Parathyroid adenoma (tissue), 2 donors: ENCODE measurements around the gene LPGAT1.

Source experiments
- H2AFZ ChIP-seq: fragments of 300-600 bp; sonication (generic); one replicate; pipeline ENCODE4 v1.7.0; 2017; ENCODE audit warnings: antibody characterized with exemption, mild to moderate bottlenecking
- H3K27ac ChIP-seq: fragments of 300-600 bp; sonication (generic); one replicate; pipeline ENCODE4 v1.7.0; 2017
- H3K27me3 ChIP-seq: fragments of 300-600 bp; sonication (generic); one replicate; pipeline ENCODE4 v1.7.0; 2017; ENCODE audit warnings: low read length; ENCODE audit not compliant: control insufficient read depth, insufficient read depth
- H3K36me3 ChIP-seq: fragments of 300-600 bp; sonication (generic); one replicate; pipeline ENCODE4 v1.7.0; 2017; ENCODE audit warnings: low read length; ENCODE audit not compliant: control insufficient read depth, insufficient read depth
- H3K4me1 ChIP-seq: fragments of 300-600 bp; sonication (generic); one replicate; pipeline ENCODE4 v1.7.0; 2017; ENCODE audit warnings: control low read depth
- H3K4me2 ChIP-seq: fragments of 300-600 bp; sonication (generic); one replicate; pipeline ENCODE4 v1.7.0; 2017; ENCODE audit warnings: low read length
- H3K4me3 ChIP-seq: fragments of 300-600 bp; sonication (generic); one replicate; pipeline ENCODE4 v1.7.0; 2017; ENCODE audit warnings: low read depth, low read length
- H3K79me2 ChIP-seq: fragments of 300-600 bp; sonication (generic); one replicate; pipeline ENCODE4 v1.7.0; 2017; ENCODE audit warnings: control low read depth
- H3K9ac ChIP-seq: fragments of 300-600 bp; sonication (generic); one replicate; pipeline ENCODE4 v1.7.0; 2017; ENCODE audit warnings: mild to moderate bottlenecking
- H3K9me3 ChIP-seq: fragments of 300-600 bp; sonication (generic); one replicate; pipeline ENCODE4 v1.7.0; 2017; ENCODE audit warnings: low read length; ENCODE audit not compliant: control insufficient read depth
- CTCF ChIP-seq: fragments of 300-600 bp; sonication (generic); IDR thresholded peaks from one replicate; pipeline ENCODE4 v1.7.0; 2017; ENCODE audit warnings: antibody characterized with exemption, mild to moderate bottlenecking
- donor health status: primary hyperparathyroidism.

The LPGAT1 gene

GRCh38 chr1:211708006-211708405, 122.6 kb downstream of the LPGAT1 start:
- Histone ChIP-seq H3K27me3 (no peaks in the 10 kb centered on the region), H3K9ac (no peak overlapping the region), H3K36me3 (no peaks in the 10 kb centered on the region), H3K27ac (no peak overlapping the region), H3K79me2 (no peaks in the 10 kb centered on the region), H2AFZ (no peak overlapping the region), H3K4me1 (no peaks in the 10 kb centered on the region), H3K4me2 (no peak overlapping the region), H3K4me3 (no peak overlapping the region), H3K9me3 (no peaks in the 10 kb centered on the region)
- no peak for TF ChIP-seq CTCF

DNA sequence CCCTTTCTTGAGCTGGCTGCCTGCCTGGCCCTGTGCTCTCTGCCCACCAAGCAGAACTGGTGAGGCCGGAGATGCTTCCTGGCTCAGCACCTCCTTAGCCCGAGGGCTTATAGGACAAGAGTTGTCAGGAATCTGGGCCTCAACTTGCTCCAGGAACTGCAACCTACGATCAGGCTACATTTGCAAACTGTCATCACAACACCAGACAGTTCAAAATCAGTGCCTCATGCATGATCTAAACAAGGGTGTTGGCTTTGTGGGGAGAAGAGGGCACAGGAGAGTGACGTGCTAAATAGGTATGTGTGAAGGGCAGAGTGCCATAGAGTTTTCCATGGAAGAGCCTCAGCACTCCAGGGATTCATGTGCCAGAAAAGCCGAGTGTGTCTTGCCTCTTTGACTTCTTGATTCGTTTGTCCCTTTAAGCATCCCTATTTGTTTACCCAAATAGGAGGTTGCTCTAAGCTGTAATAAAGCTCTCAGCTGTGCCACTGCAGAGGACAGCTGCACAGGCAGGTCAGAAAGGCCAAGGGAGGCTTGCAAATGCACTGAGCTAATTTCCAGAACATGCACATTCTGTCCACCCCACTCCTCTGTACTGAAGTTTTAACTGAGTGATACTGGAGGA, 125.0 kb downstream of the LPGAT1 start:
- H3K27ac ChIP-seq = no peak overlapping the region
- no peaks in the 10 kb centered on the region for H3K36me3 ChIP-seq
- TF ChIP-seq CTCF = no peak
- H3K4me1 ChIP-seq = no peaks in the 10 kb centered on the region
- H3K9ac ChIP-seq = no peak overlapping the region
- no peaks in the 10 kb centered on the region for H3K9me3 ChIP-seq
- H3K4me2 ChIP-seq = no peak overlapping the region
- H3K4me3 ChIP-seq = no peak overlapping the region
- H3K27me3 ChIP-seq = no peaks in the 10 kb centered on the region
- no peak overlapping the region for H2AFZ ChIP-seq
- no peaks in the 10 kb centered on the region for H3K79me2 ChIP-seq

- no peak overlapping the region for H2AFZ ChIP-seq
- H3K4me1 ChIP-seq = no peaks in the 10 kb centered on the region
- no peak overlapping the region for H3K4me2 ChIP-seq
- TF ChIP-seq CTCF = no peak
- no peak overlapping the region for H3K9ac ChIP-seq
- H3K27ac ChIP-seq = no peak overlapping the region
- H3K36me3 ChIP-seq = no peaks in the 10 kb centered on the region
- H3K4me3 ChIP-seq = no peak overlapping the region
- H3K79me2 ChIP-seq = no peaks in the 10 kb centered on the region
- no peaks in the 10 kb centered on the region for H3K9me3 ChIP-seq
- H3K27me3 ChIP-seq = no peaks in the 10 kb centered on the region
These were observed 126.0 kb downstream of the LPGAT1 start for GRCh38 chr1:211704543-211704942.

DNA sequence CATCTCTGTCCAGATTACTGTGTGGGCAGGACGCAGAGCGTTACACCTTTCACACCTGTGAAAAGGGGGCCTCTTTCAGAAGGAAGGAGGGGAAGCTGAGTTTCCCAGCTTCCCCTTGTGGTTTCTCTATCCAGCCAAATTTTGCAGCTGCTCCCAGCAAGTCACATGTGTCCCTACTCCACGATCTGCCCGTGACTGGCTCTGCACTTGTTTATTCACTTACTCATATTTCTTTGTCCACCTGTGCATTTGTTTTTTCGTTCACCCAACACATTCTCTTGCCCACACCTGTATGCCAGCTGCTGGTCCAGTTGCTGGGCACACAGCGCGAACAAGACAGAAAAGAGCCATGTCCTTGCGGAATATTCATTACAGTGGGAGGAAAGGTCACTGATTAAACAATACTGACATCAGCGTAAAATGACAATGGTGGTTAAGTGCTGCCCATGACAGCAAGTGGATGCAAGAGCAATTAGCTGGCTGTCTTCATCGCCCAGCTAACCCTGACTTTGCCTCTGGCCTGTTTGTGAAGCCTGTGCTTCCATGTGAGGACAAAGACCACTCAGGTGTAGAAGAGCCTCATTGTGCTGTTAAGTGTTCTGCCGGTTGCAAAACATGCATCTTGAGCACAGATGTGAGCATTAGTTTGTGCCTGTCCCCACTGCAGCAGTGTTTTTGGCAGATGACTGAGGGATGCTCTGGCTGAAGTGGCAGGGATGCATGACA, 126.6 kb downstream of the LPGAT1 start:
- Histone ChIP-seq H3K9ac (no peak overlapping the region), H3K79me2 (no peaks in the 10 kb centered on the region), H3K27ac (no peak overlapping the region), H3K27me3 (no peaks in the 10 kb centered on the region), H3K4me1 (no peaks in the 10 kb centered on the region), H3K36me3 (no peaks in the 10 kb centered on the region), H3K4me2 (no peak overlapping the region), H3K9me3 (no peaks in the 10 kb centered on the region), H3K4me3 (no peak overlapping the region), H2AFZ (no peak overlapping the region)
- no peak for TF ChIP-seq CTCF

- no peak for TF ChIP-seq CTCF
- Histone ChIP-seq H3K4me2 (no peak overlapping the region), H3K36me3 (no peaks in the 10 kb centered on the region), H3K4me3 (no peak overlapping the region), H3K79me2 (no peaks in the 10 kb centered on the region), H3K9ac (no peak overlapping the region), H3K9me3 (no peaks in the 10 kb centered on the region), H2AFZ (no peak overlapping the region), H3K27me3 (no peaks in the 10 kb centered on the region), H3K27ac (no peak overlapping the region), H3K4me1 (peaks cover 2% of the 10 kb centered on the region)
These were observed 128.8 kb downstream of the LPGAT1 start for GRCh38 chr1:211701733-211702132.
